Hepatocyte (in vitro differentiated cells): Measurements from ENCODE around the gene PXDN.

Experiments
- CTCF ChIP-seq: fragments of 200-600 bp; sonication (generic); IDR thresholded peaks from 2 replicates; pipeline ENCODE4 v1.5.1; 2016; ENCODE audit warnings: antibody characterized with exemption, mild to moderate bottlenecking; ENCODE audit not compliant: poor library complexity
- EZH2 ChIP-seq: fragments of 200-600 bp; sonication (generic); IDR thresholded peaks from 2 replicates; pipeline ENCODE4 v1.6.1; 2016; ENCODE audit warnings: antibody characterized with exemption, mild to moderate bottlenecking, borderline replicate concordance
- EZH2phosphoT487 ChIP-seq: fragments of 200-600 bp; sonication (generic); IDR thresholded peaks from one replicate; pipeline ENCODE4 v1.6.1; 2018; ENCODE audit warnings: antibody characterized with exemption, mild to moderate bottlenecking, low read depth, moderate library complexity; ENCODE audit not compliant: unreplicated experiment, severe bottlenecking

- TF ChIP-seq CTCF (no peak), EZH2 (no peak), EZH2phosphoT487 (no peak)
Observed at GRCh38 chr2:1631292-1632001, 112.9 kb downstream of the PXDN start.
